SK-N-SH treated with all-trans-retinoic acid at 6 μM for 48 hours (cell line): ENCODE data around the gene BANP.

Experiments
- CREB5 ChIP-seq: fragments of 250-450 bp; sonication (Bioruptor Pico); IDR thresholded peaks from 2 replicates; pipeline ENCODE4 v1.5.1; 2020; ENCODE audit warnings: low read depth, mild to moderate bottlenecking, moderate library complexity
- ESRRG ChIP-seq: fragments of 250-450 bp; sonication (Bioruptor Pico); IDR thresholded peaks from 2 replicates; pipeline ENCODE4 v1.6.1; 2021; ENCODE audit warnings: mild to moderate bottlenecking
- OSR1 ChIP-seq: fragments of 250-450 bp; sonication (Bioruptor Pico); IDR thresholded peaks from 2 replicates; pipeline ENCODE4 v1.8.0; 2022; ENCODE audit warnings: moderate library complexity, mild to moderate bottlenecking, inconsistent platforms
- PATZ1 ChIP-seq: fragments of 250-450 bp; sonication (Bioruptor Pico); IDR thresholded peaks from 2 replicates; pipeline ENCODE4 v1.8.0; 2020; ENCODE audit warnings: mild to moderate bottlenecking, moderate library complexity, borderline replicate concordance
- RARB ChIP-seq: fragments of 250-450 bp; sonication (Bioruptor Pico); IDR thresholded peaks from 2 replicates; pipeline ENCODE4 v1.8.0; 2021; ENCODE audit warnings: mild to moderate bottlenecking, moderate library complexity
- ZFP3 ChIP-seq: fragments of 250-450 bp; sonication (Bioruptor Pico); IDR thresholded peaks from 2 replicates; pipeline ENCODE4 v1.5.0; 2020; ENCODE audit warnings: mild to moderate bottlenecking, moderate library complexity
- ZNF565 ChIP-seq: fragments of 450-650 bp; formaldehyde crosslinking; conservative IDR thresholded peaks from 2 replicates; pipeline ENCODE4 v1.5.0; 2020; ENCODE audit warnings: low read depth, mild to moderate bottlenecking, moderate library complexity
- ZNF70 ChIP-seq: fragments of 450-650 bp; formaldehyde crosslinking; IDR thresholded peaks from 2 replicates; pipeline ENCODE4 v1.5.0; 2020; ENCODE audit warnings: mild to moderate bottlenecking, moderate library complexity
- TF ChIP-seq, protein P1 (sequence below): fragments of 250-450 bp; sonication (Bioruptor Pico); IDR thresholded peaks from 2 replicates; pipeline ENCODE4 v1.5.1; 2021; ENCODE audit warnings: mild to moderate bottlenecking, moderate library complexity

DNA sequence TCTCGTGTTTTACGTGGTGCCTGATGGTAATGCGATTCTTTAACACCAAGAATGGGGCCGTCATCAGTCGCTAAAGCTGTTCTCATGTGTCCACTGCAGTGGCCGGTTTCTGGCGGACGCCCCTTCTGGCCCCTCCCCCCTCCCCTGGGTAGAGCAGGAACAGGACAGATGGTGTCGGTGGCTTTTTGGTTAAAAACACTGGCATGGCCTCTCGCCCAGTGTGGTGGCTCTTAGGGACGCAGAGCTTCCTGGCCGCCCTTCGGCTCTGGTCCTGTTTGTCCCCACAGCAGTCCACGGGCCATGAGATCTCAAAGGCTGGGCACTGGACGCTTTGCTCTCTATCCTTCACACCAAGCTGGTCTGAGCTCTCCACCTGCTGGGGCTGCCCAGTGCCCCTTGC lies 151.8 kb downstream of the BANP start:
- TF ChIP-seq PATZ1 (CRISPR knock-in tag) (no peak), CREB5 (CRISPR knock-in tag) (no peak), ESRRG (CRISPR knock-in tag) (no peak), ZNF565 (no peak), OSR1 (no peak), ZFP3 (CRISPR knock-in tag) (no peak), ZNF70 (CRISPR knock-in tag) (no peak), RARB (no peak)
- TF ChIP-seq, protein P1, sequence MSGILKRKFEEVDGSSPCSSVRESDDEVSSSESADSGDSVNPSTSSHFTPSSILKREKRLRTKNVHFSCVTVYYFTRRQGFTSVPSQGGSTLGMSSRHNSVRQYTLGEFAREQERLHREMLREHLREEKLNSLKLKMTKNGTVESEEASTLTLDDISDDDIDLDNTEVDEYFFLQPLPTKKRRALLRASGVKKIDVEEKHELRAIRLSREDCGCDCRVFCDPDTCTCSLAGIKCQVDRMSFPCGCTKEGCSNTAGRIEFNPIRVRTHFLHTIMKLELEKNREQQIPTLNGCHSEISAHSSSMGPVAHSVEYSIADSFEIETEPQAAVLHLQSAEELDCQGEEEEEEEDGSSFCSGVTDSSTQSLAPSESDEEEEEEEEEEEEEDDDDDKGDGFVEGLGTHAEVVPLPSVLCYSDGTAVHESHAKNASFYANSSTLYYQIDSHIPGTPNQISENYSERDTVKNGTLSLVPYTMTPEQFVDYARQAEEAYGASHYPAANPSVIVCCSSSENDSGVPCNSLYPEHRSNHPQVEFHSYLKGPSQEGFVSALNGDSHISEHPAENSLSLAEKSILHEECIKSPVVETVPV, result no peak
